Activated CD4-positive, alpha-beta T cell treated with anti-CD3 and anti-CD28 coated beads for 1 hour (primary cell): ENCODE measurements around the gene ALDH16A1.
"Not testable (repeated sequence)": the region's sequence is repeated elsewhere in the genome, so short reads cannot be mapped to it uniquely, and the experiment has no call there.

Experiments
- DNase-seq: peaks from one replicate; pipeline ENCODE4 v3.0.0-alpha.2; 2020

Gene ALDH16A1

DNA sequence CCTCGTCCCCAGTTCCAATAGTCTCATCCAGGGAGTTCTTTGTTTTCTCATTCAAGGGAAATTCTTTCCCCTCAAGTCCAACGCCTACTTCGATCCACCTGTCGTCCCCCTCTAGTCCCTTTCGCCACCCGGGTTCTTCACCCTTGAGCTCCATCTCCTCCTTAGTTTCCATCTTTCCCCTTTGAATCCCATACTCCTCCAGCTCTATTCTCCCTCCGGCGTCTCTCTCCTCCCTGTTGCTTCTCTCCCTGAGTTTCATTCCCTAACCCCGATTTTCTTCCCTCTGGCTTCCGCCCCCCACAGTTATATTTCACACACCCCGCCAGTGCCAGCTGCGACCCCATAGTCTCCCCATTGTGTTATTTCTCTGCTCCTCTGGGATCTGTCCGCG is 11.1 kb upstream of the ALDH16A1 start:
- DNase-seq = no peak

GRCh38 chr19:49442354-49442753 is 10.7 kb upstream of the ALDH16A1 start:
- no peak for DNase-seq

DNA sequence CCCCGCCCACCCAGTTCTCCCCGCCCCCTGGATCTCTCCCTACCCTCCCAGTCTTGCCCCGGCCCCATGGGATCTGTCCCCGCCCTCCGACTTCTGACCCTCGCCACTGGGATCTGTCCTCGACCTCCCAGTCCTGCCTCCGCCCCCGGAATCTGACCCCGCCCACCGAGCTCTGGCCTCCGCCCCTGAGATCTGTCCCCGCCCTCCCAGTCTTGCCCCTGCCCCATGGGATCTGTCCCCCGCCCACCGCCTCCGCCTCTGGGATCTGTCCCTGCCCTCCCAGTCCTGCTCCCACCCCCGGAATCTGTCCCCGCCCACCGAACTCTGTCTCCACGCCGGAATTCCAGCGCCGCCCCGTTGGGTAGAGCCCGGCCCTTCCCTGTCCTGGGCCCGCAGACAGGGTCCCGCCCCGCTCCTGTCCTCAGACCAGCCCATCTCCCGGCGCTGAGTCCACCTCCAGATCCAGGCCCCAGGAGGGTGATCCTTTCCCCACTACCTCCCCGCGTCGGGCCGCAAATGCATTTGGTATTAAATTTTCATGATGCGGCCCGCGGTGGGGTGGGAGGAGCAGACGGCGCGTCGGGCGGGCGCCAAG is 10.2 kb upstream of the ALDH16A1 start:
- DNase-seq = no peak

DNA sequence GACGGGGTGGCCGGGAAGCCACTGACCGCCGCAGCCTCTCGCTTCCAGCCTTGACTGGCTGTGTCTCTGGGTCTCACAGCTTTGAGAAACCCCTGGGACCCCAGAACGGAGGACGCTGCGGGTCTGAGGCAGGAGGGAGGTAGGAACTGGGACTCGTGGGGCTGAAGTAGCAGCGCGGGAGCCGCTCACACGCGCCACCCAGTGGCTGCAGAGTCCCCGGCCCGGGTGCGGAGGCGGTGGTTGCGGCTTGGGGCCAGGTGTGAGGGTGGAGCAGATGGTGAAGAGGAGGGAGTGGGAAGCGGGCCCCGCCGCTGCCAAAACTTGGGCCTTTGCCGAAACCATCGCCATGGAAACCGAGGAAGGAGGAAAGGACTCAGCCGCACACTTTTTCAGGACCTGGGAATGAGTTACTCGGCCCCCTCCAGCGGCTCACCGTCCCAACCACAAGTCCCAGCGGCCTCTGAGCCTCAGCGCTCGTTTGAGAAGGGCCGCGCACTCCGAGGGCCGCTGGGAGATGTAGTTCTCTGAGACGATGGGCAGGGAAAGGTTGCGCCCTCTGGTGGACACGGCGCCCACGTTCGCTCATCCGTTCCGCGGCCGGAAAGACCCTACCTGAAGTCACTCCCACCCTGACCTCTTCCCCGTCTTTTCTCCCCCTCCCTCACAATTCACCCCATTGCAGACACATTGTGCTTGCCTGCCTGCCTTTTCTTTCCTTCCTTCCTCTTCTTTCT is 9.5 kb upstream of the ALDH16A1 start:
- peak; percentile 87 for DNase-seq

DNA sequence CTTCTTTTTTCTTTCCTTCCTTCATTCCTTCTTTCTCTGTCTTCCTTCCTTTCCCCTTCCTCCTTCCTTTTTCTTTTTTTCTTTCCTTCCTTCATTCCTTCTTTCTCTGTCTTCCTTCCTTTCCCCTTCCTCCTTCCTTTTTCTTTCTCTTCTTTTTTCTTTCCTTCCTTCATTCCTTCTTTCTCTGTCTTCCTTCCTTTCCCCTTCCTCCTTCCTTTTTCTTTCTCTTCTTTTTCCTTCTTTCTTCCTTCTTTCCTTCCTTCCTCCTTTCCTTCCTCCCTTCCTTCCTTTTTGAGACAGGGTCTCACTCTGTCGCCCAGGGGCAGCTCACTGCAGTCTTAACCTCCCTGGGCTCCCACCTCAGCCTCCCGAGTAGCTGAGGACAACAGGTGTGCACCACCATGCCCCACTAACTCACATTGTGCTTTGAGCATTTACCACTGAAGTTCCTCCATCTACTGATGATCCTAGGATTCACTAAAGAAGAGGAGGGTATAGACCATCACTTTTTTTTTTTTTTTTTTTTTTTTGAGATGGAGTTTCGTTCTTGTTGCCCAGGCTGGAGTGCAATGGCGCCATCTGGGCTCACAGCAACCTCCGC is 8.8 kb upstream of the ALDH16A1 start:
- DNase-seq = not testable (repeated sequence)

GRCh38 chr19:49445997-49446396 is 7.0 kb upstream of the ALDH16A1 start:
- no peak for DNase-seq

GRCh38 chr19:49447485-49448431 is 5.3 kb upstream of the ALDH16A1 start:
- DNase-seq = no peak

DNA sequence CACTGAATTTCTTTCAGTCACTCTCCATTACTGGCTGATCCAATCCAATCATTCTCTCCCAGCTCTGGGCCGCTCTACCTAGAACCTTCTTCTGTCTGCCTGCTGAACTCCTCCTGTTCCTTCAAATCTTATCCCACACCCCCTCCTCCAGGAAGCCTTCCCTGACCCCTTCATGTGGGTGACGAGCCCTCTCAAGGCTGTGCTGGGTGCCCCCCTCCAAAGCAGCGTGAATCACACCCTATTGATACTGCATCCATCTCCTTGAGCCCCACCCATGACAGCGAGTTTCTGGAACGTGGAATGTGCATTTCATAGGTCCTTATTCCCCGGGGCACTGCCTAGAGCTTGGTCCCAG is 4.6 kb upstream of the ALDH16A1 start:
- no peak for DNase-seq

- no peak for DNase-seq
Observed at GRCh38 chr19:49450405-49450804, 2.6 kb upstream of the ALDH16A1 start.

DNA sequence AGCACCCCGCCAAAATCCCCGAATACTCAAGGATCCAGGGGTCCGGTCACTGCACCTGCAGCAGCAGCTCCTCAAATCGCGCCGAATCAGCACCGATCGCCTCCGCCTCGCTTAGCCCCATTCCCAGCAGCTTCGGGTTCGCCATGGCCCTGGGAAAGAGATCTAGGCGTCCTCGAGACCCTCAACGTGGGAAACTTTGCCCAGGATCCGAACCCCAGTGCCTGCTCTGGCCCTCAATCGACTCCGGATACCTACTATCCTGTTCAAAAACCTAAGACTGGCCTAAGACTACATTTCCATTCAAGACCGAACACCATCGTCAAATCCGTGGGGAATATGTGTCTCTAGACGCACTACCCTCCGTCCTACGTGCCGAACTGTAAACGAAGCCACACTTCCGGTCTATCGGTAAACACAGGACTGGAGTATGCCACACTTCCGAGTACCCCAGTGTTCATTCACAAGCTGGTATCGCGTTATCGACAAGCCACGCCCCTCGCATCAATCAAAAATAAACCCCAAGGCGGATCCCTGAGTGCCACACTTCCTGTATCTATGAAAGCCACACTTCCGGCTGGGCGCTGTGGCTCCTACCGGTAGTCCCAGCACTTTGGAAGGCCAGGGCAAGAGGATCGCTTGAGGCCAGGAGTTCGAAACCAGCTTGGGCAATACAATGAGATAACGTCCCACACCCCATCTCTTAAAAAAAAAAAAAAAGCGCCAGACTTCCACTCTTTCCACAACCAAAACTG is 1.4 kb upstream of the ALDH16A1 start, which contains the start of gene PIH1D1:
Gene PIH1D1, minus strand, starts transcription at position 385 of the 752 bp plus-strand sequence. Its CDS starts 240 bp downstream, at position 145.
- DNase-seq = peak; percentile 88

GRCh38 chr19:49453757-49454240 is 774 bp downstream of the ALDH16A1 start:
- no peak for DNase-seq

DNA sequence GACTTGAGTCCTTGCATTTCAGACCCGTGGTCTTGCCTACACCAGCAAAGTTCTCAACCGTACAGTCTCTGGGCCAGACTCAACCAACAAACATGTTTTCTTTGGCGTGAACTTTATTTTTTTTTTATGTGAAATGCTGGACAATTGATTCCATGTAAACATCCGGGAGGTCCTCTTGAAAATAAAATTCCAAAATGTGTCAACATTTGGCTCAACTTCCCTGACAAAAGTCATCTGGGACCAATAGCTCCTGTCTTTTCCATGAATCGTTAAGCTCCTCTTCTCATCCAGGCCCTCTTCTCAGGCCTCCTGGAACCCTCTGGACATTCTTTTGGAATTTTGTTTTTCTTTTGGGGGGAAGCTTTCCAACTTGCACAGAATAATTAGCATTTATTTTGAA is 2.7 kb downstream of the ALDH16A1 start:
- DNase-seq = no peak

DNA sequence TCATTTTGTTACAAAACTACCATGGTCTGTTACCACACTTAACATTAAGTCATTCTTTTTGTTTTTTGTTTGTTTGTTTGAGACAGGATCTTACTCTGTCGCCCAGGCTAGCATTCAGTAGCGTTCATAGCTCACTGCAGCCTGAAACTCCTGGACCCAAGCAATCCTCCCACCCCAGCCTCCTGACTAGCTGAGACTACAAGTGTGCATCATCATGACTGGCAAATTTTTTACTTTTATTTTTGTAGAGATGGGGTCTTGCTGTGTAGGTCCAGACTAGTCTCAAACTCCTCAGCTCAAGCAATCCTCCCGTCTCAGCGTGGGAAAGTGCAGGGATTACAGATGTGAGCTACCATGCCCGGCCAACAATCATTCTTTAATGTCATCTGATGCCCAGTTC is 3.3 kb downstream of the ALDH16A1 start:
- no peak for DNase-seq

DNA sequence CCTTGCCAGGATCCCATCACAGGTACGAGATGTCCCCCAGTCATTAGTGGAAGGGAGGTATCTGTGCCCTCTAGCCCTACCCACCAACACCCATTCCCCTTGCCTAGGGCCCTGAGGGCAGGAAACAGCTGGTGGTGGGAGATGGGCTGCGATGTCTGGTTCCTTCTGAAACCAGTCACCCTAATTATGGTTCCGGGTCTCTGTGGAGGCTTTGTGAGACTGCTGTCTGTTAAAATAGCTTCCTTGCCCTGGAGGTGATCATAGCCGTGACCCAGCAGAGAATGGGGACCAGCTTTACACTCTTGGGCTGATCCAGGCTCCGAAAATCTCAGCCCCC is 5.5 kb downstream of the ALDH16A1 start:
- DNase-seq = no peak

DNA sequence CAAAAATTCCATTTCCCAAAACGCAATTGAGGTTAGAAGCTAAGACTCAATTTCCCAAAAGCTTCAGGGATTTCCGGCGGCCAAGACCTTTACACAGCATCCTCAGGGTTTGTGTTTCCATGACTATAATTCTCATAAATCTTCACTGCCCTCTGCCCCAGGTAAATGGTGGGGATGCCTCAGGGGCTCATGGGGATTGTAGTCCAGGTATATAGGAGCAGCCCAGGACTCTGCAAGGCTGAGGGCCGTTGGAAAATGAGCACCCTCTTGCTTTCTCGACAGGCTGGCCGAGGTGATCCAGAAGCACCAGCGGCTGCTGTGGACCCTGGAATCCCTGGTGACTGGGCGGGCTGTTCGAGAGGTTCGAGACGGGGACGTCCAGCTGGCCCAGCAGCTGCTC is 6.4 kb downstream of the ALDH16A1 start:
- DNase-seq = no peak

DNA sequence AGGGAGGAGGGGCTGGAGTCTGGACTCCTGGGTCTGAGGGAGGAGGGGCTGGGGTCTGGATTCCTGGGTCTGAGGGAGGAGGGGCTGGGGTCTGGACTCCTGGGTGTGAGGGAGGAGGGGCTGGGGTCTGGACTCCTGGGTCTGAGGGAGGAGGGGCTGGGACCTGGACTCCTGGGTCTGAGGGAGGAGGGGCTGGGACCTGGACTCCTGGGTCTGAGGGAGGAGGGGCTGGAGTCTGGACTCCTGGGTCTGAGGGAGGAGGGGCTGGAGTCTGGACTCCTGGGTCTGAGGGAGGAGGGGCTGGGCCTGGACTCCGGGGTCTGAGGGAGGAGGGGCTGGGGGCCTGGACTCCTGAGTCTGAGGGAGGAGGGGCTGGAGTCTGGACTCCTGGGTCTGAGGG is 8.1 kb downstream of the ALDH16A1 start:
- not testable (repeated sequence) for DNase-seq

DNA sequence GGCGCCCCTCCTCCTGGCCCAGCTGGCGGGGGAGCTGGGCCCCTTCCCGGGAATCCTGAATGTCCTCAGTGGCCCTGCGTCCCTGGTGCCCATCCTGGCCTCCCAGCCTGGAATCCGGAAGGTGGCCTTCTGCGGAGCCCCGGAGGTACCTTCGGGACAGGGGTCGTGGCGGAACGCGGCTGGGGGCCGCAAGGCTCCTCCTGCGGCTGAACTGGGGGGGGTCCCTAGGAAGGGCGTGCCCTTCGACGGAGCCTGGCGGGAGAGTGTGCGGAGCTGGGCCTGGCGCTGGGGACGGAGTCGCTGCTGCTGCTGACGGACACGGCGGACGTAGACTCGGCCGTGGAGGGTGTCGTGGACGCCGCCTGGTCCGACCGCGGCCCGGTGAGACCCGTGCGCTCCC is 8.6 kb downstream of the ALDH16A1 start:
- no peak for DNase-seq

GRCh38 chr19:49462492-49462891 is 9.5 kb downstream of the ALDH16A1 start:
- DNase-seq = no peak

- DNase-seq = no peak
Observed at GRCh38 chr19:49463960-49464740, 11.1 kb downstream of the ALDH16A1 start.

GRCh38 chr19:49465371-49465770 is 12.3 kb downstream of the ALDH16A1 start:
- no peak for DNase-seq

DNA sequence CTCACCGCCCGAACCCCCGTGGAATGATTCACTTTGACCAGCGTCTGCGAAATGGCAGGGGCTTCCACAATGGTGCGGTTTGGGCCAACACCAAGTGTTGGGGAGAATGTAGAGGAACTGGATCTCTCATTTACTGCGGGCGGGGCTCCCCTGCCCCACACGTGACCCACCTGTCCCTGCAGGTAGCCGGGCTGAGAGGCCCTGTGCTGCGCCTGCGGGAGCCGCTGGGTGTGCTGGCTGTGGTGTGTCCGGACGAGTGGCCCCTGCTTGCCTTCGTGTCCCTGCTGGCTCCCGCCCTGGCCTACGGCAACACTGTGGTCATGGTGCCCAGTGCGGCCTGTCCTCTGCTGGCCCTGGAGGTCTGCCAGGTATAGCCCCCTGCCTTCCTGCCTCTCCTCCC is 15.2 kb downstream of the ALDH16A1 start:
- no peak for DNase-seq
